ENCODE data around the gene CETP. TPM values are rescaled to one million over a fixed set of nuclear protein-coding genes. Genes with fewer than 3 reads are reported as not detected.

Gene CETP
- polyA plus RNA-seq, 1 donor (not counting 4 experiments of a cell fraction or from before 2014, with no cell fraction given), result not detected

GRCh38 chr16:57029161-57030160 lies 67.7 kb downstream of the CETP start:
- Histone ChIP-seq H3K79me2 (ENCODE audit: control insufficient read depth, insufficient read depth, low read length) (no peaks in the 10 kb centered on the region), H3K36me3 (ENCODE audit: control insufficient read depth in 2 of 2, extremely low read depth in 1 of 2, insufficient read depth in 2 of 2, low read length in 2 of 2) (no peaks in the 10 kb centered on the region), H3K9me1 (ENCODE audit: control insufficient read depth, extremely low read depth, insufficient read depth, low read length) (no peaks in the 10 kb centered on the region), H3K9me3 (ENCODE audit: control insufficient read depth, low read depth, low read length) (no peaks in the 10 kb centered on the region), H3K4me3 (ENCODE audit: control insufficient read depth in 2 of 3, extremely low read depth in 1 of 3, insufficient read depth in 2 of 3, low read depth in 1 of 3, low read length in 3 of 3) (no peak overlapping the region), H3K27me3 (ENCODE audit: control insufficient read depth, extremely low read depth, insufficient read depth, low read length) (no peaks in the 10 kb centered on the region), H3K4me1 (ENCODE audit: control insufficient read depth, extremely low read depth, insufficient read depth, low read length) (peaks cover 24% of the 10 kb centered on the region), H3K4me2 (ENCODE audit: control insufficient read depth, extremely low read depth, insufficient read depth, low read depth, low read length) (peak overlapping the region; percentile 36), H2AFZ (ENCODE audit: control insufficient read depth, low read length) (no peak overlapping the region), H3K27ac (ENCODE audit: control insufficient read depth, insufficient read depth, low read length) (no peak overlapping the region), H3K9ac (ENCODE audit: control insufficient read depth, extremely low read depth, insufficient read depth, low read length) (no peak overlapping the region), H4K20me1 (ENCODE audit: control insufficient read depth, extremely low read depth, insufficient read depth, low read length) (no peaks in the 10 kb centered on the region)
- TF ChIP-seq EZH2 (IDR thresholded peaks at IDR 0.05; ENCODE audit: low read length) (no peak), CTCF (optimal IDR thresholded peaks at IDR 0.05 in 1 of 3, IDR thresholded peaks at IDR 0.05 in 1 of 3, conservative IDR thresholded peaks at IDR 0.05 in 1 of 3; ENCODE audit: extremely low read depth in 1 of 3, insufficient read depth in 2 of 3, low read length in 3 of 3) (no peak)
- FAIRE-seq (peak; percentile 95), DNase-seq (ENCODE audit: low read depth, low spot score) (peak; percentile 87)
- dilution Hi-C loops (cut with MboI; ENCODE audit: extremely low pct_ligation_motif_present, low sequenced_read_pairs), result no loop called here

GRCh38 chr16:57030346-57030902 lies 68.7 kb downstream of the CETP start:
- Histone ChIP-seq H3K36me3 (ENCODE audit: control insufficient read depth in 2 of 2, extremely low read depth in 1 of 2, insufficient read depth in 2 of 2, low read length in 2 of 2) (peaks cover 0 to 1% of the 10 kb centered on the region in 2 experiments), H3K9me3 (ENCODE audit: control insufficient read depth, low read depth, low read length) (no peaks in the 10 kb centered on the region), H3K4me1 (ENCODE audit: control insufficient read depth, extremely low read depth, insufficient read depth, low read length) (peaks cover 24% of the 10 kb centered on the region), H3K27me3 (ENCODE audit: control insufficient read depth, extremely low read depth, insufficient read depth, low read length) (no peaks in the 10 kb centered on the region), H3K9me1 (ENCODE audit: control insufficient read depth, extremely low read depth, insufficient read depth, low read length) (no peaks in the 10 kb centered on the region), H2AFZ (ENCODE audit: control insufficient read depth, low read length) (no peak overlapping the region), H4K20me1 (ENCODE audit: control insufficient read depth, extremely low read depth, insufficient read depth, low read length) (no peaks in the 10 kb centered on the region), H3K27ac (ENCODE audit: control insufficient read depth, insufficient read depth, low read length) (no peak overlapping the region), H3K79me2 (ENCODE audit: control insufficient read depth, insufficient read depth, low read length) (no peaks in the 10 kb centered on the region), H3K4me2 (ENCODE audit: control insufficient read depth, extremely low read depth, insufficient read depth, low read depth, low read length) (no peak overlapping the region), H3K9ac (ENCODE audit: control insufficient read depth, extremely low read depth, insufficient read depth, low read length) (no peak overlapping the region), H3K4me3 (ENCODE audit: control insufficient read depth in 2 of 3, extremely low read depth in 1 of 3, insufficient read depth in 2 of 3, low read depth in 1 of 3, low read length in 3 of 3) (no peak overlapping the region)
- no peak for TF ChIP-seq CTCF (optimal IDR thresholded peaks at IDR 0.05 in 1 of 3, IDR thresholded peaks at IDR 0.05 in 1 of 3, conservative IDR thresholded peaks at IDR 0.05 in 1 of 3; ENCODE audit: extremely low read depth in 1 of 3, insufficient read depth in 2 of 3, low read length in 3 of 3)
- TF ChIP-seq EZH2 (IDR thresholded peaks at IDR 0.05; ENCODE audit: low read length), result no peak
- FAIRE-seq, result no peak
- DNase-seq (ENCODE audit: low read depth, low spot score), result no peak
- dilution Hi-C loops (cut with MboI; ENCODE audit: extremely low pct_ligation_motif_present, low sequenced_read_pairs), result no loop called here
